HEK293 (cell line): ENCODE measurements around the gene LPAR2.

Experiments
- CTCF ChIA-PET: fragments of 350-600 bp; formaldehyde crosslinking; extraction: SDS; loops from one replicate; lab custom pipeline; 2021; ENCODE audit warnings: antibody characterized with exemption; lab: Yijun Ruan, JAX
- POLR2A ChIA-PET: fragments of 300-600 bp; formaldehyde crosslinking; extraction: SDS; loops from one replicate; lab custom pipeline; 2020; ENCODE audit warnings: antibody characterized with exemption, inconsistent platforms; lab: Yijun Ruan, JAX
- H3K27ac ChIP-seq: fragments of 200-500 bp; sonication (Bioruptor generic); 2 replicates; pipeline ENCODE4 v1.5.1; 2014; ENCODE audit warnings: low read depth, low read length, control low read depth, inconsistent platforms; ENCODE audit errors: extremely low read depth
- H3K36me3 ChIP-seq, 2 experiments: fragments of 200-500 bp in 1 of 2; sonication (Bioruptor generic) in 1 of 2; 1 replicate in 1 of 2; 2 replicates in 1 of 2; pipeline ENCODE4 v1.5.1; 2014 to 2017; ENCODE audit warnings: inconsistent platforms in 2 of 2, low read length in 2 of 2; ENCODE audit not compliant: control insufficient read depth in 2 of 2, insufficient read depth in 1 of 2
- H3K4me1 ChIP-seq: fragments of 200-500 bp; sonication (Bioruptor generic); 2 replicates; pipeline ENCODE4 v1.5.1; 2014; ENCODE audit warnings: mild to moderate bottlenecking, low read length, inconsistent platforms; ENCODE audit not compliant: control insufficient read depth, insufficient read depth
- H3K4me3 ChIP-seq: 2 replicates; pipeline ENCODE4 v1.5.1; 2011; ENCODE audit warnings: low read depth, mild to moderate bottlenecking, control low read depth, low read length, moderate library complexity
- H3K9me3 ChIP-seq: fragments of 200-500 bp; sonication (Bioruptor generic); 2 replicates; pipeline ENCODE4 v1.5.1; 2014; ENCODE audit warnings: low read depth, low read length, inconsistent platforms; ENCODE audit not compliant: control insufficient read depth, insufficient read depth
- FEZF1 ChIP-seq: fragments of 450-650 bp; formaldehyde crosslinking; IDR thresholded peaks from 2 replicates; pipeline ENCODE4 v1.5.1; 2016; ENCODE audit warnings: missing biosample characterization, missing genetic modification characterization
- GLIS1 ChIP-seq: fragments of 450-650 bp; formaldehyde crosslinking; IDR thresholded peaks from 2 replicates; pipeline ENCODE4 v1.5.1; 2016; ENCODE audit warnings: missing biosample characterization, missing genetic modification characterization
- KLF1 ChIP-seq: fragments of 450-650 bp; formaldehyde crosslinking; IDR thresholded peaks from 2 replicates; pipeline ENCODE4 v1.5.1; 2016; ENCODE audit warnings: missing biosample characterization, missing genetic modification characterization
- KLF17 ChIP-seq: fragments of 450-650 bp; formaldehyde crosslinking; IDR thresholded peaks from 2 replicates; pipeline ENCODE4 v1.5.1; 2016; ENCODE audit warnings: missing biosample characterization, missing genetic modification characterization
- KLF8 ChIP-seq: fragments of 450-650 bp; formaldehyde crosslinking; IDR thresholded peaks from 2 replicates; pipeline ENCODE4 v1.5.1; 2016; ENCODE audit warnings: missing biosample characterization, missing genetic modification characterization
- PATZ1 ChIP-seq: fragments of 450-650 bp; formaldehyde crosslinking; IDR thresholded peaks from 2 replicates; pipeline ENCODE4 v1.5.1; 2016; ENCODE audit warnings: missing biosample characterization, missing genetic modification characterization
- PRDM4 ChIP-seq: fragments of 450-650 bp; formaldehyde crosslinking; IDR thresholded peaks from 2 replicates; pipeline ENCODE4 v1.5.1; 2017; ENCODE audit warnings: missing biosample characterization, missing genetic modification characterization
- ZBTB26 ChIP-seq: fragments of 450-650 bp; formaldehyde crosslinking; optimal IDR thresholded peaks from 2 replicates; pipeline ENCODE3; 2016; ENCODE audit warnings: missing biosample characterization, mild to moderate bottlenecking, missing genetic modification characterization
- ZBTB48 ChIP-seq: fragments of 450-650 bp; formaldehyde crosslinking; IDR thresholded peaks from 2 replicates; pipeline ENCODE4 v1.5.1; 2016; ENCODE audit warnings: missing biosample characterization, missing genetic modification characterization
- ZBTB49 ChIP-seq: fragments of 450-650 bp; formaldehyde crosslinking; IDR thresholded peaks from 2 replicates; pipeline ENCODE4 v1.5.1; 2016; ENCODE audit warnings: missing biosample characterization, missing genetic modification characterization, low read depth
- ZFHX2 ChIP-seq: fragments of 450-650 bp; formaldehyde crosslinking; conservative IDR thresholded peaks from 2 replicates; pipeline ENCODE4 v1.5.1; 2016; ENCODE audit warnings: missing biosample characterization, missing genetic modification characterization
- ZNF140 ChIP-seq: fragments of 450-650 bp; formaldehyde crosslinking; IDR thresholded peaks from 2 replicates; pipeline ENCODE4 v1.5.1; 2016; ENCODE audit warnings: missing biosample characterization, missing genetic modification characterization
- ZNF23 ChIP-seq: fragments of 450-650 bp; formaldehyde crosslinking; IDR thresholded peaks from 2 replicates; pipeline ENCODE4 v1.5.1; 2016; ENCODE audit warnings: missing biosample characterization, missing genetic modification characterization, borderline replicate concordance
- ZNF341 ChIP-seq: fragments of 450-650 bp; formaldehyde crosslinking; IDR thresholded peaks from 2 replicates; pipeline ENCODE4; 2016; ENCODE audit warnings: low read depth, missing biosample characterization, missing genetic modification characterization
- ZNF48 ChIP-seq: fragments of 450-650 bp; formaldehyde crosslinking; IDR thresholded peaks from 2 replicates; pipeline ENCODE4 v1.5.1; 2016; ENCODE audit warnings: missing biosample characterization, missing genetic modification characterization
- ZNF518A ChIP-seq: fragments of 450-650 bp; formaldehyde crosslinking; conservative IDR thresholded peaks from 2 replicates; pipeline ENCODE4 v1.5.1; 2016; ENCODE audit warnings: low read depth, missing biosample characterization, missing genetic modification characterization
- ZNF629 ChIP-seq: fragments of 450-650 bp; formaldehyde crosslinking; IDR thresholded peaks from 2 replicates; pipeline ENCODE4 v1.5.1; 2017; ENCODE audit warnings: missing biosample characterization, missing genetic modification characterization
- ZNF701 ChIP-seq: fragments of 450-650 bp; formaldehyde crosslinking; IDR thresholded peaks from 2 replicates; pipeline ENCODE4 v1.5.1; 2016; ENCODE audit warnings: missing biosample characterization, missing genetic modification characterization
- ZNF768 ChIP-seq: fragments of 450-650 bp; formaldehyde crosslinking; IDR thresholded peaks from 2 replicates; pipeline ENCODE4 v1.5.1; 2018; ENCODE audit warnings: missing biosample characterization, mild to moderate bottlenecking, missing genetic modification characterization

The LPAR2 gene

GRCh38 chr19:19627621-19628500, at the start of gene LPAR2:
LPAR2 (minus strand) TSS chr19:19628220; CDS start chr19:19627275, 945 bp downstream.
- Histone ChIP-seq H3K9me3 (no peaks in the 10 kb centered on the region), H3K36me3 (peaks cover 0 to 9% of the 10 kb centered on the region in 2 experiments; a peak in 2 of 3 replicates), H3K4me3 (peak within 1 kb of the TSS; percentile 40), H3K27ac (peak within 1 kb of the TSS; percentile 49; the same call in 1 of the 2 replicates), H3K4me1 (no peaks in the 10 kb centered on the region)
- POLR2A ChIA-PET, result interaction anchor here (0.7 kb wide), 1 partner anchor 106 kb away, joined by 3 read pairs; no protein-coding TSS in a partner anchor
- CTCF ChIA-PET, result interaction anchor here (0.7 to 1.0 kb wide), 3 partner anchors 16 to 96 kb away, joined by 3 to 4 read pairs (median 4); no protein-coding TSS in a partner anchor
- 0 out of 2 replicates have a peak, but pooled peaks have one; percentile 36 for TF ChIP-seq ZBTB48 (tag by site-specific recombination)
- peak; percentile 62 for TF ChIP-seq ZNF341
- no peak for TF ChIP-seq FEZF1
- TF ChIP-seq ZNF140 (tag by site-specific recombination), result no peak
- TF ChIP-seq ZBTB26 (tag by site-specific recombination), result peak; percentile 43
- no peak for TF ChIP-seq ZNF518A
- TF ChIP-seq ZNF768 (tag by site-specific recombination), result no peak
- TF ChIP-seq KLF1, result peak; percentile 54
- no peak for TF ChIP-seq ZNF629 (tag by site-specific recombination)
- TF ChIP-seq KLF8 (tag by site-specific recombination), result peak; percentile 33; the same call in 1 of the 2 replicates
- TF ChIP-seq GLIS1 (tag by site-specific recombination), result 0 out of 2 replicates have a peak, but pooled peaks have one; percentile 9
- TF ChIP-seq KLF17 (tag by site-specific recombination), result no peak
- peak; percentile 20; the same call in 1 of the 2 replicates for TF ChIP-seq PATZ1 (tag by site-specific recombination)
- no peak for TF ChIP-seq ZNF48 (tag by site-specific recombination)
- TF ChIP-seq ZNF23 (tag by site-specific recombination), result no peak
- TF ChIP-seq ZNF701 (tag by site-specific recombination), result no peak
- TF ChIP-seq PRDM4 (tag by site-specific recombination), result no peak
- TF ChIP-seq ZBTB49 (tag by site-specific recombination), result no peak
- peak; percentile 44 for TF ChIP-seq ZFHX2 (tag by site-specific recombination)
